Gastrocnemius medialis (tissue), 4 donors: Measurements from ENCODE around the gene PAM16. TPM values are rescaled to one million over a fixed set of nuclear protein-coding genes. Genes with fewer than 3 reads are reported as not detected.

Source experiments
- ATAC-seq, 2 donors: fragments of 150-250 bp; one replicate each; pipeline ENCODE4 v1.9.1; 2016
- DNase-seq, 2 donors: peaks; one replicate each; pipeline ENCODE4 v3.0.0-alpha.2; 2019
- H3K27ac ChIP-seq, 4 donors: fragments of 200-600 bp; sonication (generic); 1 replicate in 1 of 4; 2 replicates in 3 of 4; pipeline ENCODE4 v1.5.1; 2016 to 2018; ENCODE audit warnings: mild to moderate bottlenecking in 2 of 4, moderate library complexity in 1 of 4
- H3K27me3 ChIP-seq, 3 donors: fragments of 200-600 bp; sonication (generic) in 2 of 3; 1 replicate in 1 of 3; 2 replicates in 2 of 3; pipeline versions ENCODE4 v1.5.1 to v1.6.0; 2016 to 2019; ENCODE audit warnings: mild to moderate bottlenecking in 1 of 3, moderate library complexity in 1 of 3
- H3K36me3 ChIP-seq, 2 donors: fragments of 200-600 bp; sonication (generic) in 1 of 2; one replicate each; pipeline ENCODE4 v1.5.1; 2017 to 2018
- H3K4me1 ChIP-seq, 2 donors: fragments of 200-600 bp; sonication (generic) in 1 of 2; one replicate each; pipeline ENCODE4 v1.5.1; 2016 to 2017; ENCODE audit warnings: mild to moderate bottlenecking in 2 of 2
- H3K4me3 ChIP-seq, 4 donors: fragments of 200-600 bp; sonication (generic) in 3 of 4; 1 replicate in 1 of 4; 2 replicates in 3 of 4; pipeline ENCODE4 v1.5.1; 2016 to 2019; ENCODE audit warnings: mild to moderate bottlenecking in 2 of 4
- H3K9me3 ChIP-seq, 3 donors: fragments of 200-600 bp; sonication (generic) in 2 of 3; 1 replicate in 1 of 3; 2 replicates in 2 of 3; pipeline ENCODE4 v1.5.1; 2016 to 2019
- POLR2A ChIP-seq, 2 donors: fragments of 450-650 bp; IDR thresholded peaks; one replicate each; pipeline ENCODE4 v1.6.1; 2017; ENCODE audit warnings: antibody characterized with exemption in 2 of 2, mild to moderate bottlenecking in 2 of 2, moderate library complexity in 2 of 2
- in situ Hi-C, 4 donors: fragments of 200-750 bp; cut with MboI; loops; one replicate each; pipeline versions ENCODE4 v1.15.0 to v1.8.0; 2017; ENCODE audit warnings: low sequenced_read_pairs in 4 of 4
- intact Hi-C: fragments of 100-400 bp; cut with DNase I; formaldehyde crosslinking; loops from one replicate; pipeline ENCODE4 v1.15.1; 2023; ENCODE audit warnings: low total_unique reads
- total RNA-seq, 4 donors: library from RNA; depleted of rRNA; stranded (reverse); fragments of >200 nt; gene quantifications; one replicate each; pipeline versions ENCODE4 v1.1.0 to v1.2.3, GENCODE V29; 2016
- TF ChIP-seq, protein P1 (sequence below), 5 experiments: fragments of 450-650 bp in 3 of 5; fragments of 200-600 bp in 2 of 5; sonication (generic) in 2 of 5; IDR thresholded peaks in 4 of 5; conservative IDR thresholded peaks in 1 of 5; 1 replicate in 4 of 5; 2 replicates in 1 of 5; pipeline ENCODE4 v1.5.1; 2016 to 2019; ENCODE audit warnings: antibody characterized with exemption in 5 of 5, mild to moderate bottlenecking in 3 of 5, moderate library complexity in 3 of 5

Gene PAM16
- total RNA-seq, 4 donors from 2014 or later: 112 to 174 (median 132) TPM

DNA sequence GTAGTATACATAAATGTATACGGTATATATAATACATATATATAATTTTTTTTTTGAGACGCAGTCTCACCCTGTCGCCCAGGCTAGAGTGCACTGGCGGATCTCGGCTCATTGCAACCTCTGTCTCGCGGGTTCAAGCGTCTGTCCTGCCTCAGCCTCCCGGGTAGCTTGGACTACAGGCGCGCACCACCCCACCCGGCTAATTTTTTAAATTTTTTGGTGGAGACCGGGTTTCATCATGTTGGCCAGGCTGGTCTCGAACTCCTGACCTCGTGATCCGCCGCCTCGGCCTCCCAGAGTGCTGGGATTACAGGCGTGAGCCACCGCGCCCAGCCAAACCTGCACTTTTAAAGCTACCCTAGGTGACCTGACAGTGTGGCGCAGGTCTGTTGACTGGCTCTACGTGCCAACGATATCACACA is 745 bp downstream of the PAM16 start:
- in situ Hi-C loops (loop anchor here in 2 of 4 donors (10.0 kb wide), 1 partner anchor 64 kb away; the partner anchor contains the start of gene CORO7 (in 2 of the 2)), intact Hi-C loops (loop anchor here (2.0 to 5.0 kb wide), 2 partner anchors 20 to 67 kb away; partner anchors contain the start of genes CORO7 and VASN)
- no peaks in the 10 kb centered on the region for H3K27me3 ChIP-seq
- peak overlapping the region; percentile 79 to 93 (median 86) for H3K4me3 ChIP-seq
- no peaks in the 10 kb centered on the region for H3K36me3 ChIP-seq
- TF ChIP-seq, protein P1, sequence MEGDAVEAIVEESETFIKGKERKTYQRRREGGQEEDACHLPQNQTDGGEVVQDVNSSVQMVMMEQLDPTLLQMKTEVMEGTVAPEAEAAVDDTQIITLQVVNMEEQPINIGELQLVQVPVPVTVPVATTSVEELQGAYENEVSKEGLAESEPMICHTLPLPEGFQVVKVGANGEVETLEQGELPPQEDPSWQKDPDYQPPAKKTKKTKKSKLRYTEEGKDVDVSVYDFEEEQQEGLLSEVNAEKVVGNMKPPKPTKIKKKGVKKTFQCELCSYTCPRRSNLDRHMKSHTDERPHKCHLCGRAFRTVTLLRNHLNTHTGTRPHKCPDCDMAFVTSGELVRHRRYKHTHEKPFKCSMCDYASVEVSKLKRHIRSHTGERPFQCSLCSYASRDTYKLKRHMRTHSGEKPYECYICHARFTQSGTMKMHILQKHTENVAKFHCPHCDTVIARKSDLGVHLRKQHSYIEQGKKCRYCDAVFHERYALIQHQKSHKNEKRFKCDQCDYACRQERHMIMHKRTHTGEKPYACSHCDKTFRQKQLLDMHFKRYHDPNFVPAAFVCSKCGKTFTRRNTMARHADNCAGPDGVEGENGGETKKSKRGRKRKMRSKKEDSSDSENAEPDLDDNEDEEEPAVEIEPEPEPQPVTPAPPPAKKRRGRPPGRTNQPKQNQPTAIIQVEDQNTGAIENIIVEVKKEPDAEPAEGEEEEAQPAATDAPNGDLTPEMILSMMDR (IDR thresholded peaks at IDR 0.05 in 4 of 5, conservative IDR thresholded peaks at IDR 0.05 in 1 of 5): no peak
- no peak for TF ChIP-seq POLR2A (IDR thresholded peaks at IDR 0.05)
- H3K4me1 ChIP-seq: peaks cover 37 to 48% of the 10 kb centered on the region in 2 donors
- H3K9me3 ChIP-seq: no peaks in the 10 kb centered on the region
- no peak for DNase-seq
- peak overlapping the region; percentile 85 to 97 (median 89) for H3K27ac ChIP-seq
- no peak for ATAC-seq

DNA sequence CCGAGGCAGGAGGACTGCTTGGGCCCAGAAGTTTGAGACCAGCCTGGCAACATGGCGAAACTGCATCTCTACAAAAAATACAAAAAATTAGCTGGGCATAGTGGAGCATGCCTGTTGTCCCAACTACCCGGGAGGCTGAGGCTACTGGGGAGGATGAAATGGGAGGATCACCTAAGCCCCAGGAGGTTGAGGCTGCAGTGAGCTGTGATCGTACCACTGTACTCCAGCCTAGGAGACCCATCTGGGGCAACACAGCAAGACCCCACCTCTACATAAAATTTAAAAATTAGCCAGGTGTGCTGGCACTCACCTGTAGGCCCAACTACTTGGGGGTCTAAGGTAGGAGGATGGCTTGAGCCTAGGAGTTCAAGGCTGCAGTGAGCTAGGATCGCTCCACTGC is 1.8 kb downstream of the PAM16 start:
- in situ Hi-C loops (loop anchor here in 1 of 4 donors (25.0 kb wide), 1 partner anchor 162 kb away; no protein-coding TSS in a partner anchor), intact Hi-C loops (no loop called here)
- Histone ChIP-seq H3K36me3 (no peaks in the 10 kb centered on the region), H3K4me3 (no peak overlapping the region), H3K4me1 (peaks cover 43 to 52% of the 10 kb centered on the region in 2 donors), H3K27ac (peak overlapping the region in 2 of 4 donors; percentile 78 to 92), H3K9me3 (no peaks in the 10 kb centered on the region), H3K27me3 (no peaks in the 10 kb centered on the region)
- DNase-seq (no peak), ATAC-seq (no peak)
- TF ChIP-seq, protein P1 (IDR thresholded peaks at IDR 0.05 in 4 of 5, conservative IDR thresholded peaks at IDR 0.05 in 1 of 5): no peak
- no peak for TF ChIP-seq POLR2A (IDR thresholded peaks at IDR 0.05)

- Histone ChIP-seq H3K27ac (peak overlapping the region; percentile 64 to 92 (median 76)), H3K36me3 (no peaks in the 10 kb centered on the region), H3K9me3 (no peaks in the 10 kb centered on the region), H3K27me3 (no peaks in the 10 kb centered on the region), H3K4me1 (peaks cover 47 to 52% of the 10 kb centered on the region in 2 donors), H3K4me3 (no peak overlapping the region)
- in situ Hi-C loops: loop anchor here in 1 of 4 donors (25.0 kb wide), 1 partner anchor 161 kb away; no protein-coding TSS in a partner anchor
- ATAC-seq (peak; percentile 35 to 46), DNase-seq (peak; percentile 63 to 72)
- intact Hi-C loops: no loop called here
- TF ChIP-seq, protein P1 (IDR thresholded peaks at IDR 0.05 in 4 of 5, conservative IDR thresholded peaks at IDR 0.05 in 1 of 5): no peak
- no peak for TF ChIP-seq POLR2A (IDR thresholded peaks at IDR 0.05)
Observed at GRCh38 chr16:4347765-4348509, 3.2 kb downstream of the PAM16 start.

- Histone ChIP-seq H3K27ac (peak overlapping the region; percentile 64 to 92 (median 76)), H3K4me1 (peaks cover 47 to 52% of the 10 kb centered on the region in 2 donors), H3K27me3 (no peaks in the 10 kb centered on the region), H3K4me3 (no peak overlapping the region), H3K9me3 (no peaks in the 10 kb centered on the region), H3K36me3 (no peaks in the 10 kb centered on the region)
- DNase-seq (peak in 1 of 2 donors; percentile 59), ATAC-seq (peak; percentile 6 to 32)
- no peak for TF ChIP-seq POLR2A (IDR thresholded peaks at IDR 0.05)
- in situ Hi-C loops: loop anchor here in 1 of 4 donors (25.0 kb wide), 1 partner anchor 160 kb away; no protein-coding TSS in a partner anchor
- intact Hi-C loops: no loop called here
Observed at GRCh38 chr16:4347010-4347409, 4.1 kb downstream of the PAM16 start.
